Tibial nerve (tissue), 4 donors: ENCODE results near the gene ZKSCAN3.

Experiments used
- EP300 ChIP-seq, 2 donors: sonication (generic); formaldehyde crosslinking; IDR thresholded peaks; one replicate each; pipeline ENCODE4 v1.6.1; 2017; ENCODE audit warnings: antibody characterized with exemption in 2 of 2, mild to moderate bottlenecking in 1 of 2
- POLR2A ChIP-seq, 2 donors: fragments of 450-650 bp; IDR thresholded peaks; one replicate each; pipeline ENCODE4 v1.6.1; 2017; ENCODE audit warnings: antibody characterized with exemption in 2 of 2, mild to moderate bottlenecking in 2 of 2, moderate library complexity in 2 of 2
- TF ChIP-seq, protein P1 (sequence below), 5 experiments: fragments of 200-600 bp in 3 of 5; fragments of 450-650 bp in 2 of 5; sonication (generic) in 3 of 5; IDR thresholded peaks; one replicate each; pipeline ENCODE4 v1.5.1; 2016 to 2019; ENCODE audit warnings: antibody characterized with exemption in 5 of 5, mild to moderate bottlenecking in 3 of 5, moderate library complexity in 2 of 5

DNA sequence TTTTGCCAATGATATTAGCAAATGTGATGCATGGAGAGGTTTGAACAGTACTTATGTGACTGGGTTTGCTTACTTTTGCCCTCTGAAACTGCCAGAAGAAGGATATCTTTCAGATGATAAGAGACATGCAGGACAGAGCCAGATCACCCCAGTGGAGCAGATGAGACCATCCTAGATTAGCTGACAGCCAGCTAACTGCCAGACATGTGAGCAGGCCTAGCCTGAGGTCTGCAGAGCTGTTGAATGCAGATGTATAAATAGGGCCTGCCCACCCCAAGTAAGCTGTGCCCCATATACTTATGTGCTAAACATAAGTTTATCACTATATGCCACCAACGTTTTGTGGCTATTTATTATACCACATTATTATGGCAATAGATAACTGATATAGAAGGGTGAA is 19.7 kb upstream of the ZKSCAN3 start:
- TF ChIP-seq, protein P1, sequence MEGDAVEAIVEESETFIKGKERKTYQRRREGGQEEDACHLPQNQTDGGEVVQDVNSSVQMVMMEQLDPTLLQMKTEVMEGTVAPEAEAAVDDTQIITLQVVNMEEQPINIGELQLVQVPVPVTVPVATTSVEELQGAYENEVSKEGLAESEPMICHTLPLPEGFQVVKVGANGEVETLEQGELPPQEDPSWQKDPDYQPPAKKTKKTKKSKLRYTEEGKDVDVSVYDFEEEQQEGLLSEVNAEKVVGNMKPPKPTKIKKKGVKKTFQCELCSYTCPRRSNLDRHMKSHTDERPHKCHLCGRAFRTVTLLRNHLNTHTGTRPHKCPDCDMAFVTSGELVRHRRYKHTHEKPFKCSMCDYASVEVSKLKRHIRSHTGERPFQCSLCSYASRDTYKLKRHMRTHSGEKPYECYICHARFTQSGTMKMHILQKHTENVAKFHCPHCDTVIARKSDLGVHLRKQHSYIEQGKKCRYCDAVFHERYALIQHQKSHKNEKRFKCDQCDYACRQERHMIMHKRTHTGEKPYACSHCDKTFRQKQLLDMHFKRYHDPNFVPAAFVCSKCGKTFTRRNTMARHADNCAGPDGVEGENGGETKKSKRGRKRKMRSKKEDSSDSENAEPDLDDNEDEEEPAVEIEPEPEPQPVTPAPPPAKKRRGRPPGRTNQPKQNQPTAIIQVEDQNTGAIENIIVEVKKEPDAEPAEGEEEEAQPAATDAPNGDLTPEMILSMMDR (IDR thresholded peaks at IDR 0.05): no peak
- TF ChIP-seq POLR2A (IDR thresholded peaks at IDR 0.05) (no peak), EP300 (IDR thresholded peaks at IDR 0.05) (no peak)
